SKM-1 (cell line): Measurements from ENCODE around the gene MYL9.
A peak's percentile ranks its signal among the peaks of the same experiment; 100 is the strongest.
"Not testable (repeated sequence)": the region's sequence is repeated elsewhere in the genome, so short reads cannot be mapped to it uniquely, and the experiment has no call there.

Experiments
- DNase-seq: peaks from one replicate; lab custom pipeline; 2025; ENCODE audit not compliant: unreplicated experiment; lab: John Stamatoyannopoulos, UW

The MYL9 gene

DNA sequence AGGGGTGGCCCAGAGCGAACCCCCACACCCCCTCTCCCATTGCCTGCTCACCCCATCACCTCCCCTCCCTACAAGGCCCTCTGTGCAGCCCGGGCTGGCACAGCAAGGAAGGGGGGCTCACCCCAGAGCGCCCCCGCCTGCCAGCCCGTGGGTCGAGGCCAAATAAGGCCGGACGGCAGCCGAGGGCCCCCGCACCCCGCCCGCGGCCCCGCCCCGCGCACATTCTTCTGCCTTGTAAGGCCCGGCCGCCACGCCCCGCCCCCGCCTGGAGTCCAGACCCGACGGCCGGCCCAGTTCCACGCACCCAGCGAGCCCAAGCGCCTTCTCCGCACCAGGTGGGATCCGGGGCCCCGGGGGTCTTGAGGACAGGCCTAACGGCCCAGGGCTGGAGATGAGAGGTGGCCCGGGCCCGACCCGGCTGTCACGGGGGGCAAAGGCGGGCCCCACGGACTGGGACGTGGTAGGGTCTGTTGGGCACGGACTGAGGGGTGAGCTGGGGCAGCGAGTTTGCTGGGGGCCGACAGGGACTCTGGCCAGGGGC lies at the start of gene MYL9:
TSS of gene MYL9 (plus strand) at position 293 of the 541 bp plus-strand sequence. CDS start 3,366 bp downstream, outside the sequence.
- no peak for DNase-seq

GRCh38 chr20:36491901-36492617 lies 49.3 kb upstream of the MYL9 start:
- peak; percentile 83 for DNase-seq

GRCh38 chr20:36493051-36493800 lies 48.1 kb upstream of the MYL9 start:
- peak; percentile 36 for DNase-seq

- DNase-seq = no peak
Measured at GRCh38 chr20:36493801-36494114, 47.6 kb upstream of the MYL9 start.

DNA sequence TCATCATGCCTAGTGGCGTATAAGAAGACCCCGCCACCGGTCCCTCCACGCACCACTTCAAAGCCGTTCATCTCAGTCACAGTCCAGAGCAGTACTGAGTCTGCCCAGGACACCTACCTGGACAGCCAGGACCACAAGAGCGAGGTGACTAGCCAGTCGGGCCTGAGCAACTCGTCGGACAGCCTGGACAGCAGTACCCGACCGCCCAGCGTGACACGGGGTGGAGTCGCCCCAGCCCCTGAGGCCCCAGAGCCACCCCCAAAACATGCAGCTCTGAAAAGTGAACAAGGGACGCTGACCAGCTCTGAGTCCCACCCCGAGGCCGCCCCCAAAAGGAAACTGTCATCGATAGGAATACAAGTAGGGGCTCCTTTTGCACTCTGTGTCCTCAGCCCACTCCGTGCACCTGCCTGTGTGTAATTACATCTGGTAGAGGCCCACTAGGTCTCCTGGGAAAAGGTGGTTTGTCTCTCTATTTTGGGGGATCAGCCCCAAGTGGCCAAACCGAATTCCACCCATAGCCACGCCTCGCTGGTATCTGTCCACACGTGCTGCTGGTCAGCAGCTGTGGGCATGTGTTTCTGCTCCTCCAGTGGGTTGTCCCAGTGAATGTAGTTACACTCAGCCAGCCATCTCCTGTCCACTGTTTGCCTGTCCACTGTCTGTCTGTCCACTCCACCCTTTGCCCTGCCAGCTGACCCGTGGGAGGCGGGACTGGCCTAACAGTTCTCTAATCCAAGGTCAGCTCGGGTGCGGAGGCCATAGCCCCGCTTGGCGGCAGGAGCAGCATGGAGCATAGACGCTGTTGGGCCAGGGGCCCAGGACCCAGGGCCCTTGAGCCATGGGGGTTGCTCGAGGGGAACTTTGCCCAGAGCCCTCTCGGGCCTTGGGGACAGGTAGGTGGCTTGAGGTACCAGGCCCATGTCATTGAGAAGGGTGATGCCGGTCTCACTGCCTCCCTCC lies 44.3 kb upstream of the MYL9 start:
- DNase-seq = no peak

DNA sequence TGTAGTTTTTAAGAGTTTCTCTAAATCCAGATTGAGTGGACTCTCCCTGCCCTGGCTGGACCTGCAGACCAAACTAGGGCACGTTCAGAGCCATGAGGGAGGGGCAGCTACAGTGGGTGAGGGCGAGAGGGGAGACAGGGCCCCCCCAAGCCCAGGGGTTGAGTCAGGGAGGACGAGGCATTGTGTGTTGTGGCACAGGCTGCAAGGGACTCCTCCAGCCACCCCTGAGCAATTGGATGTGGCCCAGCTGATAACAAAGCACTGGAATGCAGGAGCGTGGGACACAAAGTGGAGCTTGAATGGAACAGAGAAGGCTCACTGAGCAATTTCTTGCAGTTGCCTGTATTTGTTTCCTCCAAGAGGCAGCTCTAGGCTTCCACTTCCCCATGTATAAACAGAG lies 43.5 kb upstream of the MYL9 start:
- no peak for DNase-seq

DNA sequence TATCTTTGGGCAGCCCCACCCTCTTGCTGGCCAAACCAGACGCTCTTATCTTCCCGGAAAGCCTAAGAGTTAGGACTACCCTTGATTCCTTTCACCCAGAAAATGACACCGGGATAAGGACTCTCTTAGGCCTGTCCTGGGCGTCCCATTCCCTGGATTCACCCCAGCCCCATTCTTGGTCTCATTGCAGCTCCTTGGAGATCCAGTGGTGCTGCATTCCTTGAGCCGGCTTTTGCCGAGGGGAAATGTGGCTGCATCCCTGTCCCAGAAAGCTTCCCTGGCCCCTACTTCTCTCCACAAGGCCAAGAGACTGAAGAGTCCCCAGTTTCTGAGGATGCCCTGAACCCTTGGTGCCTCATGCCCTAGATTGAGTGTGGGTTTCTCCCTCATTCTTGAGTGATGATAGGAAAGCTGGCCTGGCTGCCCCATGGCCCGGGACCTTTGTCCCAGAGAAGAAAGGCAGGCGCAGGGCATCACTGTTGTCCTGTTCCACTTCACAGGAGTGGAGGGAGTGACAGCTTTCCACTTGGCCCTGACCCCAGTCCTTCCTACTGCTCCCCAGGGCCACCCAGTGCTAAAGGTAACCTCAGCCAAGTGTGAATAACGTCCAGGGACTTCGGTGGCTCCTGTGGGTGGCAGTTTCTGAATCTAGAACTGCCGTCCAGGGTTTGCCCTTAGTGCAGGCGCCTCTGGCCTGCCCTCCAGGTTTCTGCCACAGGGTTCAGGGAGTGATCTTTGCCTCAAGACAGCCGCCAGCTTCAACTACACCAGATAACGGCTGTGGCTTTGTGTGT lies 42.7 kb upstream of the MYL9 start:
- DNase-seq = no peak

DNA sequence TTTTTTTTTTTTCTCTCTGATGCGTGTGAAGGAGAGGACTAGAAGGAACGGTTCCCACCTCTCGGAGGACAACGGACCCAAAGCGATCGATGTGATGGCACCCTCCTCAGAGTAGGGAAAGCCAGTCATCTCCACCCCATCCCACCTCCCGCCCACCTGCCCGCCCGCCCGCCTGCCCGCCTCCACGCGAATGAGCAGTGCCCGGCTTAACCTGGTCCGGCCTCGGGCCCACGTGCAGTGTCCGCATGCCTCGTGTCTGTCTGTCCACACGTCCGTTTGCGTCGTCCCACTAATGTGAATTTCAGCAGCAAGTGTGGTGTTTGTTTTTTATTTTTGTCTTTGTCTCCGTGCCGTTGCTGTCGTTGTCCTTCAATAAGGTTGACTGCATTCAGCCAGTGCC lies 42.1 kb upstream of the MYL9 start:
- DNase-seq = no peak

GRCh38 chr20:36499723-36500501 lies 41.4 kb upstream of the MYL9 start:
- no peak for DNase-seq

DNA sequence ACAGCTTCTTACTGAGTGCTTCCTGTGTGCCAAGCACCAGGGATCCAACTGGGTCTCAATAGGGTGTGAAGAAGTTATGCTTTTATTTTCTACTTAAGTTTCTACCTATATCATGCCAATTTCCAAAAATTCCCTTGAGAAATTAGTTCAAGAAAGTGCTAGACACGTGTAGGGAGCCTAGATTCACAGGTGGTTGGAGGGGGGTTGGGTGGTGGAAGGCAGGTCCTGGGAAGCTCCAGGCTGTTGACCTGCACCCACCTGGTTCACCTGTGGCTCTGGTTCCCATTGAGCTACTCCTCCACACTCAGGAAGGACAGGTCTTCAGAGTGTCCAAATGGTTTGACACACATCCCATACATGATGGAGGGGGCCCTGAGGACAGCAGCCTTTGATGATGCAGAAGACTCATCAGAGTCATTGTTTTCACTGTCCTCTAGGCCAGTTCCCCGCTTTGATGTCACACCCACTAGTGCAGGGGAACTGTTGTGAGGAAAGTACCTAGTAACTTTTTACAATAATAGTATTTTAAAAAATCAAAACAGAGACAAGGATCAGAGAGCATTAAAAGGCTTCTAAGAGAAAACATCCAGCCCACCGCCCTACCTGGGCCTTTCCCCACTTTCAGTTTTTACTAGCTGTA lies 39.8 kb upstream of the MYL9 start:
- no peak for DNase-seq

GRCh38 chr20:36504295-36504694 lies 37.0 kb upstream of the MYL9 start:
- DNase-seq = no peak

DNA sequence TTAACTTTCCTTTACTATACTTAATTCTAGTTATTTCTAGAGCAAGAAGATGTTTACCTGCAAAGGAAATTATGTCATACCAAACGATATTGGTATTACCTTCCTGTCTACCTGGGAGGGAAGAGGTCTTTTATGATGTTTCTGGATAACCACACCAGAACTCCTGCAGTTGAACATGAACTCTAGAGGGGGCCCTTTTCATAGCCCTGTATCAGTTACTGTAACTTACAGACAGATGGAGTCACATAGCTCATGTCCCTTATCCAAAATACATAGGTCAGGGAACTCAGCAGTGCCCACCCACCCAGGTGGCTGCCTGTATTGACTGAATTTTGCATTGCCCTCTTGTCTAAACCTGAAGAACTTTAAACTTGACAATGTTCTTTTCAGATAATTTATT lies 35.1 kb upstream of the MYL9 start:
- no peak for DNase-seq

- DNase-seq = no peak
Measured at GRCh38 chr20:36507746-36508145, 33.6 kb upstream of the MYL9 start.

DNA sequence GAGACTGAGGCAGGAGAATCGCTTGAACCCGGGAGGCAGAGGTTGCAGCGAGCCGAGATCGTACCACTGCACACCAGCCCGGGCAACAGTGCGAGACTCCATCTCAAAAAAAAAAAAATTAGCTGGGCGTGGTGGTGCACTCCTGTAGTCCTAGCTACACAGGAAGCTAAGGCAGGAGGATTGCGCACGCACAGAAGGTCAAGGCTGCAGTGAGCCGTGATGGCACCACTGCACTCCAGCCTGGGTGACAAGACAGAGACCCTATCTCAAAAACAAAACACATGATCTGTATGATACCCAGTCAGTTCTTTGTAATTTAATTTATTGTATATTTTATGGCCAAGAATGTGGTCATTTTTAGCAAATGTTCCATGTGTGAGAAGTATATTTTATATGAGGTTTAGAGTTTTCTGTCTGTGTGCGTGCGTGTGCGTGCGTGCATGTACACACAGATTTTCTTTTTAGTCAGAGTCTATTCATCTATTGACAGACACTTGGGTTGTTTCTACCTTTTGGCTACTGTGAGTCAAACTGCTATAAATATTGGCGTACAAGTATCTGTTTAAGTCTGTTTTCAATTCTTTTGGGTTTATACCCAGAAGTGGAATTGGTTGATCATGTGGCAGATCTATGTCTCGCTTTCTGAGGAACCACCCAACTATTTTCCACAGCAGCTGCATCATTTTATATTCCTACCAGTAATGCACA lies 22.2 kb upstream of the MYL9 start:
- DNase-seq = no peak

- no peak for DNase-seq
Measured at GRCh38 chr20:36519944-36520343, 21.4 kb upstream of the MYL9 start.

DNA sequence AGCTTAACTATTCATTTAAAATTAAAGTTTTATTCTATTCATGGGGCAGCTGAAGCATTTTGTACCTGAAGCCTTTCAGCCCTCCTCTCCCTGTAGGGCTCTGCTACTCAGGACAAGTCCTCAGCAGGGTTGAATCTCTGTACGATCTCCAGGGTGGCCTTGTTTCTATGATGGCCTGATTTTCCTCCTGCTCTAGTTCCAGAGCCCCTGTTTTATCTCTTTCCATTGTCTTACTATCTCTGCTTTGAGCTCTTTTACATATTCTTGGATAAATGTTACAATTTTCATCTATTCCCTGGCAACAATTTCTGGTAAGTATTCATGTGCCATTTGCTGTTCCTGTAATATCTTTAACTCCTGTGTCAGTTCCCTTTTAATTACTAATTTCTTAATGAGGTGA lies 19.8 kb upstream of the MYL9 start:
- no peak for DNase-seq

- DNase-seq = not testable (repeated sequence)
Measured at GRCh38 chr20:36522412-36522811, 18.9 kb upstream of the MYL9 start.

- DNase-seq = no peak
Measured at GRCh38 chr20:36523341-36523740, 18.0 kb upstream of the MYL9 start.
